GM23338 (cell line): ENCODE results near the gene ABCC3.

Source experiments
- CREB1 ChIP-seq: fragments of 250-450 bp; sonication (Bioruptor Pico); IDR thresholded peaks from 2 replicates; pipeline ENCODE4 v1.5.0; 2020; ENCODE audit warnings: low read depth, mild to moderate bottlenecking, moderate library complexity
- EZH2 ChIP-seq: fragments of 200-600 bp; sonication (generic); IDR thresholded peaks from one replicate; pipeline ENCODE4 v1.8.0; 2017; ENCODE audit warnings: antibody characterized with exemption, mild to moderate bottlenecking, low read depth; ENCODE audit not compliant: unreplicated experiment

DNA sequence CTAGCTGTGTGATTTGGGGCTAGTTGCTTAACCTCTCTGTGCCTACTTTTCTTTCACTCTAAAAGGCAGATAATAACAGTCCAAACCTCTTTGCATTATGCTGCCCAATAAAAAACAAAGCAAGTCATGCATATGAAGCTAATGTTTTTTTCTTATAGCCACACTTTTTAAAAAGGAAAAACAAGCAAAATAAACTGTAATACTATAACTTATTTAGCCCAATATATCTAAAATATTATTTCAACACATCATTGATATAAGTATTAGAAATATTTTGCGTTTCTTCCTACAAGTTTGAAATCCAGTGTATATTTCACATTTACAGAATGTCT is 50.6 kb downstream of the ABCC3 start:
- TF ChIP-seq EZH2 = no peak
- TF ChIP-seq CREB1 (CRISPR knock-in tag) = no peak
